Fibroblast of the aortic adventitia (primary cell): ENCODE results near the gene PAX3. TPM values are rescaled to one million over a fixed set of nuclear protein-coding genes. Genes with fewer than 3 reads are reported as not detected.
A peak's percentile ranks its signal among the peaks of the same experiment; 100 is the strongest.

ENCODE experiments used
- DNase-seq: peaks from one replicate; pipeline ENCODE4 v3.0.0-alpha.2; 2010; ENCODE audit warnings: low read depth
- H3K4me3 ChIP-seq: 2 replicates; pipeline ENCODE4 v1.5.1; 2011; ENCODE audit warnings: low read depth, mild to moderate bottlenecking, control low read depth, low read length, moderate library complexity
- total RNA-seq: library from RNA; depleted of rRNA; stranded (reverse); fragments of >200 nt; gene quantifications from 2 replicates; pipeline ENCODE4 v1.2.3, GENCODE V29; 2012; ENCODE audit warnings: low replicate concordance
- TF ChIP-seq, protein P1 (sequence below): IDR thresholded peaks from 2 replicates; pipeline ENCODE4 v1.5.1; 2011; ENCODE audit warnings: mild to moderate bottlenecking, low read length, control low read depth, inconsistent platforms; ENCODE audit not compliant: insufficient read depth

PAX3 gene
- total RNA-seq, 1 donor = not detected

DNA sequence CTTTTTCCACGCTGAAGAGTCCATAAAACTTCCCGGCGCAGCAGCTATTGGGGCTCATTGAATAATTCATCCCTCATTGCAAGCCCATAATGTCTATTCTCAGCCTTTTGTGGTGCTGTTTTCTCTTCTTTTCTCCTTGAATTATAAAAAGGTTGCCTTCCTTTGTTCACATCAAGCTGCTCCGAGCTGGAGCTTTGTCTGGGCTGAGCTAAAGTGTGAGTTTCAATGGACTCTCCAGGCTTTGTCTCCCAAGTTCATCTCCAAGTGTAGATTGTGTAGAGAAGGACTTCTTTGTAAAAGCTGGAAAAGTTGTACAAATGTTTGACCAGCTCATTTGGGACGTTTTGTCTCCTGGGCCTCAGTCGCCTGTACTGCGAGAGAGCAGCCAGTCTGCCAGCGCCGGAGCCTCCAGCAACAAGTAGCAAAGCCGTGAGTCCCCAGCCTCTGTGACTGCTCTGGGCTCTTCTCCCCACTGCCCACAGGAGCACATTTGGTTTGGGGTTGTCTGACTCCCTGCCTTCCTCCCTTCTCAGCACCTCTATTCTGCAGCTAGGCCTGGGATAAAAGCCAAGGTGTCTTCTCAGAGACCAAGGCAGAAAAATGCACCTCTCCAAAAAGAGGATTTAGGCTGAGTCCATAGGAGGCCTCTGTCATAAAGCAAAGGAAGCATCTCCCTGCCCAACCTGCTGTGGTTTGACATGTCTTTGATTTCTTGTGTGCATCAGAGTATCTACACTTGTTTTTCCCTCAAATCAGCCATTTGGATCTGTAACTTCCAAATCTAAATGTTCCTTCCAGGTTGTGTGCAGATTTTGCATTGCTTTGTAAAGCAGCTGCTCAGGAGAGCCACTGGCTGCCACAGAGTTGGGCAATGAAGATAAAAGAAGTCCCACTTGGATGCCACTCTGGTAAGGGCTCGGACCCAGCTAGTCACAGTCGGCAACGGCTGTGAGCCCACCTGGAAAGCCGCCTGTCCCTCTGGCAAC, 6.4 kb downstream of the PAX3 start:
- TF ChIP-seq, protein P1, sequence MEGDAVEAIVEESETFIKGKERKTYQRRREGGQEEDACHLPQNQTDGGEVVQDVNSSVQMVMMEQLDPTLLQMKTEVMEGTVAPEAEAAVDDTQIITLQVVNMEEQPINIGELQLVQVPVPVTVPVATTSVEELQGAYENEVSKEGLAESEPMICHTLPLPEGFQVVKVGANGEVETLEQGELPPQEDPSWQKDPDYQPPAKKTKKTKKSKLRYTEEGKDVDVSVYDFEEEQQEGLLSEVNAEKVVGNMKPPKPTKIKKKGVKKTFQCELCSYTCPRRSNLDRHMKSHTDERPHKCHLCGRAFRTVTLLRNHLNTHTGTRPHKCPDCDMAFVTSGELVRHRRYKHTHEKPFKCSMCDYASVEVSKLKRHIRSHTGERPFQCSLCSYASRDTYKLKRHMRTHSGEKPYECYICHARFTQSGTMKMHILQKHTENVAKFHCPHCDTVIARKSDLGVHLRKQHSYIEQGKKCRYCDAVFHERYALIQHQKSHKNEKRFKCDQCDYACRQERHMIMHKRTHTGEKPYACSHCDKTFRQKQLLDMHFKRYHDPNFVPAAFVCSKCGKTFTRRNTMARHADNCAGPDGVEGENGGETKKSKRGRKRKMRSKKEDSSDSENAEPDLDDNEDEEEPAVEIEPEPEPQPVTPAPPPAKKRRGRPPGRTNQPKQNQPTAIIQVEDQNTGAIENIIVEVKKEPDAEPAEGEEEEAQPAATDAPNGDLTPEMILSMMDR = no peak
- no peak for DNase-seq
- H3K4me3 ChIP-seq = no peak overlapping the region

DNA sequence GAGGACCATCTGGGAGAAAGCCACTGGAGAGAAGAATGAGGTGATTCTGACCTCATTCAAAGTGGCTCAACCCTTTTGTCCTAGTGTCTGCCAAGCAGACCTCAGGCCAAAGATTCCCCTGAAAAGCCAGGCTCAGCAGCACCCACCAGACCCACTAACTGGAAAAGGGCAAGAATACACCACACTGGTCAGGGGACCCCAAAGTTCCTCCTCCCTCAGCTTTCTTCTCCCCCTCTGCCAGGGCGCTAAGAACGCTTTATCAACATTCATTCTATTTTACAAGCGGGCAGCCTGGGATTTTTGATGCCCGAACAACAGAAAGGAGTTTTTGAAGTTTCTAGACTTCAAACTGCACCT, 7.3 kb downstream of the PAX3 start:
- H3K4me3 ChIP-seq = no peak overlapping the region
- no peak for DNase-seq
- TF ChIP-seq, protein P1 = no peak

DNA sequence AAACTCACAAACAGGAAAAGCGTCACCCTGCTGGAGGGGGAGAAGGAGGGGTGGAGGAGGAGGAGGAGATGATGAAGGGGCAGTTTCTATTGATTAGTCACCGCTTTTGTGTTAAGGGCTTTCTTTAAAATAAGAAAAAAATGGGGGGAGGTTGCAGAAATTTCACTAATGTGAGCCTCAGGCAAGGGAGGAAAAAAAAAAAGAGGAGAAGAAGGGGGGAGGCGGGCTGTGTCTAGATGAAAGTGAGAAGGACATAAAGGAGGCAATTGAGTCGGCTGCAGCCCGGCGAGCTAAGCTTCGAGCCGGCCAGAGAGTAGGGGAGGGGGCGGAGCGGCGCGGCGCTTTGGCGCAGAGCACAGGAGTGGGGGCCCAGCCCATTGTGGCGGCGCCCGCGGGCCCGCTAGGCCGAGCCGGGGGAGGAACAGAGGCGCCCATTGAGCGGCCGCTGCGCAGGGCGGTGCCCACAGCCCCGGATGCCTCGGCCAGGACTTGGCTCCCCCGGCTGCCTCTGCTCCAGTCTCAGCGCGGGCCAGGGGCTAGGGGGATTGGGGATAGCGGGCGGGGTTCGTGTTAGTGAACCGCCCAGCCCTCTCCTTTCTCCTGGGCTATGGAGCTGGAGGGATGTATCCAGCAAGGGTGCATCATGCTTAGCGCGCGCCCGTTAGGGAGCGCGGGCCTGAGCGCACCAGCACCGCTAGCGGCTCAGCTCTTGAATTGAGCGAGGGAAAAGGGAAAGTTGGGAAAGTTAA, 7.9 kb downstream of the PAX3 start:
- TF ChIP-seq, protein P1 = no peak
- DNase-seq = no peak
- peak overlapping the region; percentile 17 for H3K4me3 ChIP-seq

DNA sequence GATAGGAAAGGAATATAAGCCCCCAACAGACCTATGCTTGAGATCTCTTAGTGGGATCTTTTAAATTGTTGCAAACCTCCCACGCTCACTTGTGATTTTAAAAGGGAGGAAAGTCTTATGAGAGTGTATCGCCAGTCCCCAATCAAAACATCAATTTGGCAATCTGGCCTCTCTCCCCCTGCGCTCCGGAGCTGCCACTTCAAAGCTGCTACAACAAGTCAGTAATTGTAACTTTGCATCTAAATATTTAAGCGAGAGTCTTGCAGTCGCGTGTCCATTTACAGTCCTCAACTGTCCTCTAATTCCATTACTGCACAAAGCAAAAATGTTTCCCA, 8.4 kb downstream of the PAX3 start:
- no peak for DNase-seq
- no peak overlapping the region for H3K4me3 ChIP-seq
- TF ChIP-seq, protein P1 = no peak

DNA sequence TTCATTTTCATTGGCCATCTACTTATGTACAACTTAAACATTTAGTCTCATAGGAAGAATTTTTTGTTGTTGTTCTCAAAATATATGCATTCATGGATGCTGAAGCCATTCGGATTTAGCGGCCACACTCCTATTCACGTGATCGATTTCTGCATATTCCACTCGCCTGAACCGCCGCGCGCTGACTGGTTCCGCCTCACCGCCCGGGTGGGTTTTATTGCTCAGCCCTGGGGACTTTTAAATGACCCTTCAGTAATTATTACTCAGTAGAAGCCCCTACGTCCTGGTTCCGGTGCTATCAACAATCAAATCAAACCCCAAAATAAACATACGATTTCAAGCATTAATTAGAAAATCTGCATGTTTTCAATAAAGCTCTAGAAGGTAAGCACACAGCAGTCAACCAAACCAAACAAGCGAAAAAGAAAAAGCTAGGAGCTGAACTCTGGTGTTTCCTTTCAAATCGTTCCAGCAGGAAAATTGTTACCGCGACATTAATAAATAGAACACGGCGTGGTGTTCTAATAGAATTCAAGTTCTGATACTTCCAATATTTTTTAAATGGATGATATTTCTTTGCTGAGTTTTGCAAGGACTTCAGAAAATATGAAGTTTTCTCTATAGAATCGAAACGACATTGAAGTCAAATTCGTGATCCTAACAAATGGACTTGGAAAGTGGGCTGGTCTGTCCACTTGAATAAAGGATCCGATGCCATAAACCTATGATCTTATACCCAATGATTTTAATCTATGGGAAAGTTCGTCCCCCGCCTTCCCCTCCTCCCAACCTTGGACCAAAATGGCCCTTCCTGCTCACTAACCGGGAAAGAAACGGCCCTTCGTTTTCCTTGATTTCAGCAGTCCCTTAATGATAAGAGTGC, 9.3 kb downstream of the PAX3 start:
- no peak for DNase-seq
- TF ChIP-seq, protein P1 = no peak

DNA sequence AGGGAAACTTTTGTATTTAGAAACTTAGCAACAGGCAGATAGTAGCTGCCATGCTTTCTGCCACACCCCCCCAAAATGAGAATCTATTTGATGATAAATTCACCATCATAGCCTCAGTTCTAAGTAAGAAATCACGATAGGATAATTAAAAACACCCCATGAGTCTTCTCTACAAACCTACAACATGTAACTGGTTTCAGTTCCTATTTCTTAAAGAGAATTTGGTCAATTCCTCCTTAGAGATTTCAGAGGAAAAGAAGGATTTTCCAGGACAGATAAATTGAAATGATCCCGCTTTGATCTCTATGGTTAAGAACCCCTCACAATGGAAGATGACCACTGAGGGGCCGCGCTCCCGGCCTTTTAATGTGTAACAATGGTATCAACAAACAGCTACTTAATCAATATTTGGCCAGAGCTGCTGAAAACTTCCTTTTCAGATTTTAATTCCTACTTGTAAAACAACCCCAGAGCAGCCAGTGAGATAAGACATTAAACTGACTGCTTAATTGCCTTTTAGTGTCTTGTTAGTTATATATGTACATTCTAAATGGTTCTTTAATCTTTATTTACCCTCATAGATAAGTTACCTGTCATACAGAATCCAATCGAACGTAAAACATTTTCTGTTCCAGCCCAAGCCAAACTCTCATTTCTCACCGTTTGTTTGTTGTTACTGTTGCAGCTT, 10.1 kb downstream of the PAX3 start:
- TF ChIP-seq, protein P1 = no peak
- H3K4me3 ChIP-seq = no peak overlapping the region
- no peak for DNase-seq

More for the DNA sequence above, 9.3 kb downstream of the PAX3 start:
- H3K4me3 ChIP-seq = no peak overlapping the region
